ENCODE measurements around the gene PILRA. TPM values are rescaled to one million over a fixed set of nuclear protein-coding genes. Genes with fewer than 3 reads are reported as not detected.
A peak's percentile ranks its signal among the peaks of the same experiment; 100 is the strongest.

PILRA gene
- total RNA-seq, 1 donor from 2014 or later, result not detected

- TF ChIP-seq CTCF (IDR thresholded peaks at IDR 0.05; ENCODE audit: insufficient read depth, low read length, severe bottlenecking), result no peak
- FAIRE-seq (no peak), DNase-seq (ENCODE audit: low read depth) (no peak)
- H3K4me3 ChIP-seq (ENCODE audit: low read depth, low read length), result no peak overlapping the region
- H3K36me3 ChIP-seq (ENCODE audit: control insufficient read depth, insufficient read depth, low read length), result peaks cover 51% of the 10 kb centered on the region
- H3K27me3 ChIP-seq (ENCODE audit: control insufficient read depth, insufficient read depth, low read length), result no peaks in the 10 kb centered on the region
Observed at GRCh38 chr7:100352984-100353684, 20.2 kb upstream of the PILRA start.

- TF ChIP-seq CTCF (IDR thresholded peaks at IDR 0.05; ENCODE audit: insufficient read depth, low read length, severe bottlenecking), result no peak
- no peak for FAIRE-seq
- peaks cover 53% of the 10 kb centered on the region for H3K36me3 ChIP-seq (ENCODE audit: control insufficient read depth, insufficient read depth, low read length)
Observed at GRCh38 chr7:100353685-100354330, 19.5 kb upstream of the PILRA start.

GRCh38 chr7:100356416-100357068 is 16.7 kb upstream of the PILRA start:
- no peak overlapping the region for H3K4me3 ChIP-seq (ENCODE audit: low read depth, low read length)
- no peaks in the 10 kb centered on the region for H3K27me3 ChIP-seq (ENCODE audit: control insufficient read depth, insufficient read depth, low read length)
- FAIRE-seq (no peak), DNase-seq (ENCODE audit: low read depth) (no peak)
- TF ChIP-seq CTCF (IDR thresholded peaks at IDR 0.05; ENCODE audit: insufficient read depth, low read length, severe bottlenecking), result no peak
- peaks cover 49% of the 10 kb centered on the region for H3K36me3 ChIP-seq (ENCODE audit: control insufficient read depth, insufficient read depth, low read length)

More at GRCh38 chr7:100353685-100354330, 19.5 kb upstream of the PILRA start:
- no peaks in the 10 kb centered on the region for H3K27me3 ChIP-seq (ENCODE audit: control insufficient read depth, insufficient read depth, low read length)
- no peak overlapping the region for H3K4me3 ChIP-seq (ENCODE audit: low read depth, low read length)
- DNase-seq (ENCODE audit: low read depth), result no peak

GRCh38 chr7:100357131-100357561 is 16.1 kb upstream of the PILRA start:
- Histone ChIP-seq H3K36me3 (ENCODE audit: control insufficient read depth, insufficient read depth, low read length) (peaks cover 49% of the 10 kb centered on the region), H3K27me3 (ENCODE audit: control insufficient read depth, insufficient read depth, low read length) (no peaks in the 10 kb centered on the region), H3K4me3 (ENCODE audit: low read depth, low read length) (no peak overlapping the region)
- DNase-seq (ENCODE audit: low read depth), result no peak
- no peak for FAIRE-seq
- TF ChIP-seq CTCF (IDR thresholded peaks at IDR 0.05; ENCODE audit: insufficient read depth, low read length, severe bottlenecking), result no peak

DNA sequence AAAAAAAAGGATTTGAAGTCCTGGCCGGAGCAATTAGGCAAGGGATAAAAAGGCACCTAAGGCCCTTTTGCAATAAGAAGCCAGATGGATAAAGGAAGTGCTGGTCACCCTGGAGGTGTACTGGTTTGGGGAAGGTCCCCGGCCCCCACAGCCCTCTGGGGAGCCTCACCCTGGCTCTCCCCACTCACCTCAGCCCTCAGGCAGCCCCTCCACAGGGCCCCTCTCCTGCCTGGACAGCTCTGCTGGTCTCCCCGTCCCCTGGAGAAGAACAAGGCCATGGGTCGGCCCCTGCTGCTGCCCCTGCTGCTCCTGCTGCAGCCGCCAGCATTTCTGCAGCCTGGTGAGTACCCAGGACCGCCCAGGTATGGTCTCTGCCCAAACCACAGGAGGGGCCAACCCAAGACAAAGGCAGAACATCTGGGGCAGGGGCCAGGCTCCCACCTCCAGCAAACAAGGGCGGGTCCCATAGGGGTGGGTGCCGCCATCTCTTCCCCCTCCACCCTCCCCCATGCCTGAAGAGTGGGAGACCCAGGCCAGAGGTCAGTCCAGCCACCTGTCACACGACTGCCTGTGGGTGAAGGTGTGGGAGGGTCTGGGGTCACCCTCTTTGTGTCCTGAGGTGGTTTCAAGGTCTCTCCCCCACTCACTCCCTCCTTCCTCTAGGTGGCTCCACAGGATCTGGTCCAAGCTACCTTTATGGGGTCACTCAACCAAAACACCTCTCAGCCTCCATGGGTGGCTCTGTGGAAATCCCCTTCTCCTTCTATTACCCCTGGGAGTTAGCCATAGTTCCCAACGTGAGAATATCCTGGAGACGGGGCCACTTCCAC is 15.0 kb upstream of the PILRA start, which contains the start of gene PILRB:
Gene PILRB, plus strand, starts transcription at position 91 of the 830 bp plus-strand sequence. Its CDS starts 186 bp downstream, at position 277.
- DNase-seq (ENCODE audit: low read depth), result no peak
- TF ChIP-seq CTCF (IDR thresholded peaks at IDR 0.05; ENCODE audit: insufficient read depth, low read length, severe bottlenecking), result no peak
- Histone ChIP-seq H3K27me3 (ENCODE audit: control insufficient read depth, insufficient read depth, low read length) (no peaks in the 10 kb centered on the region), H3K4me3 (ENCODE audit: low read depth, low read length) (no peak within 1 kb of the TSS), H3K36me3 (ENCODE audit: control insufficient read depth, insufficient read depth, low read length) (peaks cover 43% of the 10 kb centered on the region)
- peak; percentile 58 for FAIRE-seq
